H1 (cell line): ENCODE measurements around the gene RNF212. TPM values are rescaled to one million over a fixed set of nuclear protein-coding genes. Genes with fewer than 3 reads are reported as not detected.

Experiments used
- ASH2L ChIP-seq: fragments of 200-600, 300-600 bp; sonication (generic); IDR thresholded peaks from one replicate; pipeline ENCODE4 v1.7.1; 2017; ENCODE audit warnings: low read length
- BACH1 ChIP-seq: IDR thresholded peaks from 2 replicates; pipeline ENCODE4 v1.6.1; 2012; ENCODE audit warnings: low read length, improper control_type of control experiment
- CBX8 ChIP-seq: fragments of 300-800, 300-1000 bp; sonication (generic); IDR thresholded peaks from 2 replicates; pipeline ENCODE4 v1.7.1; 2016; ENCODE audit warnings: low read depth, low read length, borderline replicate concordance
- CREB1 ChIP-seq: IDR thresholded peaks from 2 replicates; pipeline ENCODE4 v1.6.1; 2012; ENCODE audit warnings: inconsistent platforms
- EZH2 ChIP-seq: fragments of 200-600 bp; sonication (generic); IDR thresholded peaks from 2 replicates; pipeline ENCODE4 v1.7.1; 2012; ENCODE audit warnings: low read depth, mild to moderate bottlenecking, moderate library complexity, low read length, inconsistent platforms; ENCODE audit not compliant: severe bottlenecking
- MAFK ChIP-seq: IDR thresholded peaks from 2 replicates; pipeline ENCODE4 v1.6.1; 2012; ENCODE audit warnings: low read depth, mild to moderate bottlenecking, improper control_type of control experiment, low read length
- RAD21 ChIP-seq, 2 experiments: IDR thresholded peaks in 1 of 2; conservative IDR thresholded peaks in 1 of 2; 2 replicates each; pipeline ENCODE4 v1.6.1; 2011; ENCODE audit warnings: low read depth in 2 of 2, low read length in 2 of 2, improper control_type of control experiment in 1 of 2, inconsistent platforms in 1 of 2, mild to moderate bottlenecking in 1 of 2, moderate library complexity in 1 of 2
- SIX5 ChIP-seq: IDR thresholded peaks from 2 replicates; pipeline ENCODE4 v1.6.1; 2011; ENCODE audit warnings: mild to moderate bottlenecking, low read depth, low read length
- SP1 ChIP-seq: IDR thresholded peaks from 2 replicates; pipeline ENCODE4 v1.6.1; 2011; ENCODE audit warnings: low read depth, low read length
- TAF1 ChIP-seq: IDR thresholded peaks from 2 replicates; pipeline ENCODE4 v1.6.1; 2011; ENCODE audit warnings: mild to moderate bottlenecking, low read depth, low read length
- TAF7 ChIP-seq: optimal IDR thresholded peaks from 2 replicates; pipeline ENCODE3; 2011; ENCODE audit warnings: low read depth, mild to moderate bottlenecking, inconsistent platforms, low read length, moderate library complexity, borderline replicate concordance
- USF2 ChIP-seq: IDR thresholded peaks from 2 replicates; pipeline ENCODE4 v1.6.1; 2011; ENCODE audit warnings: low read length, improper control_type of control experiment
- polyA plus RNA-seq, 7 experiments: library from polyadenylated mRNA; depleted of rRNA in 3 of 7; stranded (reverse) in 5 of 7; unstranded in 2 of 7; fragments of >200 nt in 5 of 7; fragments of 200-250 nt in 2 of 7; gene quantifications; 1 replicate in 5 of 7; 2 replicates in 1 of 7; 4 replicates in 1 of 7; pipeline versions ENCODE4 v1.2.1 to v1.2.3, GENCODE V29; 2011 to 2013; ENCODE audit warnings: missing spikeins in 2 of 7, mixed read lengths in 2 of 7
- total RNA-seq: library from RNA; stranded (reverse); fragmentation: NEBNext Ultra II Directional; extraction: Animal tissue kit (Norgen Biotek cat#: 25700); gene quantifications from 2 replicates; pipeline ENCODE4 v1.2.1, GENCODE V29; 2021

The RNF212 gene
- total and polyA plus RNA-seq, 2 of the 8 experiments (the other 6 are each of a cell fraction or from before 2014, with no cell fraction given): 3.4 to 5.4 TPM

GRCh38 chr4:1130316-1131186 lies 17.2 kb upstream of the RNF212 start (continued):
- TF ChIP-seq CREB1 (no peak), MAFK (no peak), USF2 (no peak), BACH1 (no peak), TAF1 (no peak), SIX5 (no peak), ASH2L (no peak), EZH2 (no peak), SP1 (no peak), TAF7 (no peak), CBX8 (no peak), RAD21 (IDR thresholded peaks at IDR 0.05 in 1 of 2, conservative IDR thresholded peaks at IDR 0.05 in 1 of 2; ENCODE audit: low read depth in 2 of 2, low read length in 2 of 2) (peak; percentile 88 to 92)
